HG02642 (cell line): Measurements from ENCODE around the gene DOCK9.

Source experiments
- ATAC-seq: cut with Tn5 transposase; IDR thresholded peaks from one replicate; pipeline ENCODE4 v1.9.1; 2021; ENCODE audit warnings: mild to moderate bottlenecking; ENCODE audit not compliant: unreplicated experiment, poor library complexity

Gene DOCK9

DNA sequence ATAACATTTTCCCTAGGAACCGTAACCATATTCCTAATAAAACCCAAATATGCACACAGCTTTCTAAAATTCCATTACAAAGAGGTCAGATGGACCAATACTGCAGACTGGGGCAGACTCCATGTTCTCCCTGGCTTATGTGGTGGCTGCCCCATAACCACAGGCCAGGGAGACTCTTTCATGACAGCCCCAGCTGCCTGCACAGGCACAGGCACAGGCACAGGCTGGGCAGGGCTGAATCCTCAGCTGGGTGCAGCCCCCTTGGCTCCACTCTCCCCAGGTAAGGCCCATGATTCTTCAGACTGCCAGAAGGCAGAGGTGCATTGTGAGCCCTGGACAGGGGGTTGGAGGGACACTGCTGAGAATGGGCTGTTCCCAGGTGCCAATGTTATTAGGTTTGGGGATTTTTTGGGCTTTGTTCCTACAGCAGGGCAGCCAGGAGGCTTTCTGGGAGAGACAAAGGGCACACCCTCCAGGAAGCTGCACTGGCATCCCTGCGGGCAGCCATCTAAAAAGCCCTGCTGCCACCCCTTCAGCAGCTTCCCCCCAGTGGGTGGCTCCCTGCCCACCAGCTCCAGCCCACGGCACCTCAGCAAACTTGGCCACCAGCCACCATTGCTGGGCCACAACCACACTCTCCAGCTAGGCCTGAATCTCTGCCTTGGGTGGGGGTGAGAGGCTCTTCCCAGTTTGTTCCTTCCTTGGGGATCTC is 20.0 kb downstream of the DOCK9 start:
- no peak for ATAC-seq

DNA sequence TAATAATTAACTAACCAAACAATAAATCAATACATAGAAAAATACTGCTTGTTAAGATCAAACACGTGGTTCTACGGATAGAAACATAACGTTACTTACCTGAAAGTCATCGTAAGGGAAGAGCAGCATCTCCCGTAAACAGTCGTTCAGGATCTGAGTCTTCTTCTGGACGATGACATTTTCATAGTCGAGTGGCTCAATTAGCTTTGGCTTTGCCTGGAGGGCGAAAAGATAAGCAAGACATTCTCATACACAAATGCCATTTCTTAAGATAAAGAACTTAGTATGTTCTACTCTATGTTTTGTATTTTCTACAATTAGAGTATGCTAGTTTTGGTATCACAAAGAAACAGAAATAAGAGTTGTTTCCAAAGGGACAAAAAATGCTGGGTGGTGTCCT is 22.5 kb downstream of the DOCK9 start:
- no peak for ATAC-seq

DNA sequence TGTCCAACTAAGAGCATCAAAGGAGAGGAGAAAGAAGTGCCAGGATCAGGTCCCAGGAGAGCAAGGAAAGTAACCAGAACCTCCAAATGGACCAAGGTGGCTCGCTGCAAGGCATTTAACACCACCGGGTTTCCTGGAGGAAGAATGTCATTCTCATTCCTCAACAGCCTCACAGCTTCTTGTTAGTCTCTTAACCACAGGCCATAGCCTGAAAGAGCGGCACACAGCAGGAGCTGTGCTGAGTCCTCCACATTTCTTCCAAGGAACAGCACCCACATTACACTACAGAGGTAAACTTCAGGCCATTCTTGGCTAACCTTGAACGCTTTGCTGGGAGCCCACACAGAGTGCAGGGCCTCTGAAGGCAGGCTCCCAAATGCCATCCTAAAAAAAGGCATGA is 23.6 kb downstream of the DOCK9 start:
- ATAC-seq = no peak

DNA sequence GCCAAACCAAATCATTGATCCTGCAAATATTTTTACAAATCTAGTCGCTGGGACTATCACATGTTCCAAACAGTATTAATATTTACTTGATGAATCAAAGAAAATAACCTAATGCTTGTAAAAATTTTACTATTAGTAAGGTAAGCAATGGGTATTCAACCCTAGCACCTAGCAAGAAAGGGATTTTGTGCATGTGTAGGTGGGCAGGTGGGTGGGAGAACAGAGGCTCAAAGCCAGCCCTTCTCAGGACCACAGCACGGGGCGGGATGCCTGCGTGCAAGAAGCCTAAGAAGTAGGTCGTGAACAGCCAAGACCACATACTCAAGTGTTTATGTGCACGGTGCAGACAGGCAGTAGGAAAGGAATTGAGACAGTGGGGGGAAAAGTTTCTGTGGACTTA is 26.6 kb downstream of the DOCK9 start:
- no peak for ATAC-seq

DNA sequence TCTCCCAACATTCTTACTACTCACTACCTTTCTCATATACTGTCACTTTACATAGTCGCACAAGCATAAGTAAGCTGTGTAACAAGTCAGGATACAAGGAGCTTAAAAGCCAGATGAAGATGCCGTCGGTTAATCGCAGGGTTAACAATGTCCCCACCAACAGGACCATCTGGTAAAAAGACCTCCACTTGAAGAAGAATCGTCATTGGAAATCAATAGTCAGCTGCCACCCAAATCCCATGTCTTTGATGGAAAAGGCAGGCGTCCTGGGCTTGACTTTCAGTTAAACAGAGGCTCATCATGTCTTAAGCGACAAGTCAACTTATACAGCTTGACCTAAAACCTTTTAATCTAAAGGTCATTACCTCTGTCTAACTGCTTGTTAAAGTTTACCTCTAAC is 27.2 kb downstream of the DOCK9 start:
- no peak for ATAC-seq

DNA sequence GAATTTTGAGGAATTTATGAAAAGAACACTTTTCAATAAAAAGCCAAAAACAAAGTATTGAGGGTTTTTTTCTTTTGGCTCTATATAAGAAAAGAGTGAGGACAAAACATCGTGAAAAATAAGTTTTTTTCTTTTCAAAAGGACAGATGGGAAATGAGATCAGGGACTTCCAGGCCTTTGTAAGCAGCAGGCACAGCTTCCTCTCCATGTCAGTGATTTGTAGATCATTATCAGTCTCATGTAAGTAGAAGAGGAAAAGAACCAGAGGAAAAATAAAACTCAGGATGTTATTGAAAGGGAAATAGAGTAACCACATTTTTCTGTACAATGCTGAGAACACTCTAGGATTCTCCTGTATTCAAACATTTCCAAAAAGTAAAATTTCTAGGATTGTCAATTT is 29.9 kb downstream of the DOCK9 start:
- no peak for ATAC-seq

DNA sequence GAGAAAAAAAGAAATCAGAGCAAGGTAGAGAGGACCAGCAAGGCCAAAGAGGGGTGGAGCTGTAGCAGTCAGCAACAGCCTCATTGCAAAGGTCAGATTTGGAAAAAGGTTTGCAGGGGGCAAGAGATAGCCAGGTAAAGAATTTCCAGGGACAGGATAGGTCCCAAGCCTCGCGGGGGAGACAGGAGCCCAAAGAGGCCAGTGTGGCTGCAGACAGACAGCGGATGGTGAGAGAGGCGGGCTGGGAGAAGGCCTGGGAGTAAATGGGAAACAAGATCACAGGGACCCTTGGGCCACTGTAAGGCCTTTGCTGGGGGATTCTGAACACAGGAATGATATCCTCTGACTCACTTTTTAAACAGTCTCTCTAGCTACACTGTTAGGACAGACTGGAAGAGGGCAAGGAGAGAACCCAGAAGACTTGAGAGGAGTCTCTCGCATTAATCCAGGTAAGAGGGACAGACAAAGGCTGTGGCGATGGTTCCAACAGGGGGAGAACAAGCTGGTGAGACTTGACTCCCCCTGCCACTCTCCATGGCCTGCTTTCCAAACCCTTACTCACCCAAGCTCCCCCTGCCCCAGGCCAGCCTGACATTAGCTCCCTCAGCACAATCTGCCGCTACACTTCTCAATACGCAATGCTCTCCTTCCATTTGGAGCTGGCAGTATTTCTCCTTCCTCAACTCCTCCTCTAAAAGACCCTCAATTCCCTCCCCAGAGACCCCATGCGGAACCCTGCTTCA is 31.8 kb downstream of the DOCK9 start:
- ATAC-seq = no peak

DNA sequence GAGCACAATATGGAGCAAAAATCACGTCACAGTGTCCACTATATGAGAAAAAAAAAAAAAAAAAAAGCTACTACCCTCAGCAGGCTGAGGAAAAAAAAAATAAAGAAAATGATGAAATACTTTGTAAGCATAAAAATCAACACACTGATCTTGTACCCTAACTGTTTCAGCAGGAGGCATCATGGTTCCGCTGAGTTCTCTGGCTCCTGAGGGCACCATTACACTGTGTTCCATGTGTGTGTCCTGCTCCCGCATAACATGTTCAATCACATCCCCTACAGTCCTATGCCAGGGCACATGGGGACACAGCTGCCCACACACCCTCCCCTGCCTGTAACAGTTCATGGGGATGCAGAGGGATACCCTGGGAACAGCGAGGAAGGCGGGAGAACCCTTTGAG is 33.5 kb downstream of the DOCK9 start:
- no peak for ATAC-seq

DNA sequence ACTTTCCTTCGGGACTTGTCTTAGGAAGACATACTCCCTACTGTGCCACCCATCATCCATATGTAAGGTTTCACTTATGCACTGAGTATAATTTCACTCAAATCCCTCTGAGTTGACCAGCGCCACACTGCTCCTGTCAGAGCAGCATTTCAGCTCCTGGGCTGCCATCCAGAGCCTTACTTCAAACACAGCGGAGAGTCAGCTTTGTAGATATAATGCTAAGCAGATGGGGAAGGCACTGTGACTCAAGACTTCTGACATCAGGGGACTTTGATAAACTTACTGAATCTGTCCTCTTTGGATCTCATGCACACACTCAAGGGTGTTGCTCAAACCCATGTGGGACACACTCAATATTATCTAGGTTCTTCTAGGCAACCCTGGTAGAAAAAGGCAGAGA is 34.9 kb downstream of the DOCK9 start:
- ATAC-seq = no peak

DNA sequence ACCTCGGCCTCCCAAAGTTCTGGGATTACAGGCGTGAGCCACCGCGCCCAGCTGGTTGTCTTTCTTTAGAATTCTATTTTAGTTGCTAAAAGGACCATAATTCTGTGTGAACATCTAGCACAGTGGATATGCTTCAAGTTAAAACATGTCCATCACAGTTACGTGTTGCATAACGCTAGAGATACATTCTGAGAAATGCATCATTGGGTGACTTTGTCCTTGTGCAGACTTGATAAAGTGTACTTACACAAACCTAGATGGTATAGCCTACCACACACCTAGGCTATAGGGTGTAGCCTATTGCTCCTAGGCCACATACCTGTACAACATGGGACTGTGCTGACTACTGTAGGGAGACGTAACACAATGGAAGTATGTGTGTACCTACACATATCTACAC is 35.4 kb downstream of the DOCK9 start:
- no peak for ATAC-seq

DNA sequence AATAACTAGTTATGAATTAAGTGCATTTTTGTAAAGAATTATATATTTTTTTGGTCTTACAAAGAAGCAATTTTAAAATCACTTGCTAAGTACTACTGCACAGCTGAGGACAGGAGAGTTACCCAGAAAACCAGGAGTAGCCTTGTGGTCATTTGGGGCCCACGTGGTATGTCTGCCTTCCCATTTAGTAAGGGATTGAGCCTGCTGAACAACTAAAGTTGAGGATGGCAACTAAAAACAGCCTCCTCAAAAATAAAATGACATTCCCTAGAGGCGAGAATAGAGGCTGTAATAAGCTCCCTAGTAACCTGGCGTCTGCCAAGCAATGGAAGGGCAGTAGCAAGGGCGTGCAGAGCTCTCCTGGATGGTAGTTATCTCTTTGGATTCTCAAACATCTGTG is 36.3 kb downstream of the DOCK9 start:
- ATAC-seq = no peak

DNA sequence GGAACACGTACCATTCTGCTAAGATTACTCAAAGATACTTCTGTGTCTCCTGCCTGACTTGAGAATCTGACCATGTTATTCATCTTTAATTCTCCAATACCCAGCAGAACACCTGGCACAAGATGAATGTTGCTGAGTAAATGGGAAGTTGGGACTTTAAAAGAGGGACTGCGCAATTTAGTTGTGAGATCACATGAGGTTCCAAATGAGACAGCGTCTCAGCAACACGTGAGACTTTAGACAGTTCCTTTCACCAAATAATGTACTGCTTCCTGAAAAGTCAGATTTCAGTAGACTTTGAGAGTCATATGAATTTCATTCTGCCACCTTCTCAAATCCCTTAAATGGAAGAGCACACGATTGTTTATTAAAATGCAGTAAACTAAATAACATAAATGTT is 36.7 kb downstream of the DOCK9 start:
- no peak for ATAC-seq

DNA sequence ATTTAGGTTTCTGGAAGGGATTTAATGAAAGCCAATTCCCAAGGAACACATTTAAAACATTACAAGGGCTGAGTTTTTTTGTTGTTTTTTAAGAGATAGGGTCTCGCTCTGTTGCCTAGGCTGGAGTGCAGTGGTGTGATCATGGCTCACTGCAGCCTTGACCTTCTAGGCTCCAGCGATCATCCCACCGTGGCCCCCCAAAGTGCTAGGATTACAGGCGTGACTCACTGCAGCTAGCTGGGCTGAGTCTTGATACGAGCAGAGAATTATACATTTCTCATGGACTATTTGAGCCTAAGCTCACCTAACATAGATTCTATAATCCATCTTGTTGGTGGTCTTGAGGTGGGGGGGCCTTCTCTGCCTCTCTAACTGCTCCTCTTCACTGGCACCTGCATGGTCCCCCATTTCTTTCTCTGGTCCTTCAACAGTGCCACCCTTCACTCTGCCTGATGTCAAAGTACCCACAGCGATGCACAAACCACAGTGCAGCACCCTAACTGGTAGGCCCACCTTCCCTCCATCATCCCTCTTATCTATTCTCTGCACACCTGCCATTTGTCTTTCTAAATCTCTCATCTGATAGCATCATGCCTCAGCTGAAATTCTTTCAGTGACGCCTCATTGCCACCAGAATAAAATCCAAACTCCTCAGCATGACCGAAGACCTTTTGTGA is 37.4 kb downstream of the DOCK9 start:
- ATAC-seq = no peak

DNA sequence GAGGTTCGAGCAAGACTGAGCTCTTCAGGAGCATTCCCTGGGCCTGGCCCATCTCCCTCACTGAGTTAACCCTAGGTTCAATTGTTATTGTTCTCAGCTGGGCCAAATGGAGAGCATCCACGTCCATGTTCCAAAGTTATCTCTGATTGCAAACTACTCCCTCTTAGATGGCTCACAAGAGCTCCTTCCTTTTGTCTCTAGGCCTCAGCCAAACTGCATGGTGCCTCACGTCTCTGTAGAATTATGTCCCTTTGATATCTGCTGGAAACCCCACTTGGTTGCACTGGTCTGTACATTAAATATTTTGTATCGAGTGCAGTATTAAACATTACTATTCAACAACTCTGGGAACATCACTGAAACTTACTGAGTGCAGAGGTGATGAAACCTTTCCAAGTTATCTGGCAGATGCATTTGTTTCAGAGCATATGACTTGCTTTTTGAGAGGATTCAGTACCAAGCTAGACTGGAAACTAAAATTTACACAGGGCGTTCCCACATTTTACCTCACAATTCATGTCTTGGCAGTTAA is 38.1 kb downstream of the DOCK9 start:
- no peak for ATAC-seq

DNA sequence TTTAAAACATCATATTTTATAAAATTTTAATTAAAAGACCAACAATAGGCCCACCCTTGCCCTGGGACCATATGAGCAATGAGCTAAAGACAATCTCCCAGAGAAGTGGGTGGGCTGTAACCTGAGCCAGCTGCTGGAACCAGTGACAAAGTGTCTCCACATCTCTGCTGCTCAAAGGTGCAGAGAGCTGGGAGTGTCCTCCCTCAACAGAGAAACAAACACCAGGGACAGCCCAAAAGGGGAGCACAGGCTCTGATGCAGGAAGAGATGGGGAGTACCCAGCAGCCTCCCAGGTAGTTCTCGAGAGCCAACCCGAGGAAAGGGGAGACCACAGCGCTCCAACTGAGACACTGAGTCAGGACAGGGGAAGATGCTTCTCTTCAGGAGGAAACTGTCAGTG is 39.1 kb downstream of the DOCK9 start:
- ATAC-seq = no peak

DNA sequence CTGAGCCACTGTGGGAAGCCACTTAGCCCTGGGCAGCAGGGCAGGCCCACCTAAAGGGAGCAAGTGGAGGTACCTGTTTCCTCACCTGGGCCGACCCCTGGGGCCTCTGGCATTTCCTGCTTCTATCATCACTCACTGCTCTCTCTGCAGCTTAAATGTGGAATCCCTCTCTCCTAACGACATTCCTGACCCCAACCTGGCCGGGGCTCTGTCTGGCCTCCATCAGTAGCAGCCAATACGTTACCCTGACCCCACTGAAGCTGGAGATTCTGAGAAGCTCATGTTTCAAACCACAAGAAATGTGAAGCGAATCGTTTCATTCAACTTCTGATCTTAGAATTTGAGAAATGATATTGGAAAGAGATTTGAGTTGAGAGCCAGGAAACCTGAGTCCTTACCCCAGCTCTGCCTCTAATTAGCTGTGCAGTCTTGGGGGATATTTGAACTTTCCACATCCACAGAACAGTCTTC is 39.9 kb downstream of the DOCK9 start:
- no peak for ATAC-seq

DNA sequence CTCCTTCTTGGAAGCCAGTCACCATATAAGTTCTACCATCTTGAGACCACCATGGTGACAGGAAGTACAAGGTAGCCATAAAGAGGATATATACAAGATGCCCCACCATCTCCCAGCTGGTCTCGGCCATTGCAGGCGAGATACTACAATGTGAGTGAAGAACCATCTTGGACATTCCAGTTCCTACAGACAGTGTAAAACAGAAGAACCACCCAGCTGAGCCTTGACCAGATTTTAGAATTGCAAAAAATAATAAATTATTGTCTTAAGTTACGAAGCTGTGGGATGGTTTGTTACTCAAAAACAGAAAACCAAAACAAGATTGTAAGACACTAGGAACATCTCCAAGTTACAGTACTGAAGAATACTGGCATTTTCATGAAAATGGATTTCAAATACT is 43.6 kb downstream of the DOCK9 start:
- ATAC-seq = no peak

DNA sequence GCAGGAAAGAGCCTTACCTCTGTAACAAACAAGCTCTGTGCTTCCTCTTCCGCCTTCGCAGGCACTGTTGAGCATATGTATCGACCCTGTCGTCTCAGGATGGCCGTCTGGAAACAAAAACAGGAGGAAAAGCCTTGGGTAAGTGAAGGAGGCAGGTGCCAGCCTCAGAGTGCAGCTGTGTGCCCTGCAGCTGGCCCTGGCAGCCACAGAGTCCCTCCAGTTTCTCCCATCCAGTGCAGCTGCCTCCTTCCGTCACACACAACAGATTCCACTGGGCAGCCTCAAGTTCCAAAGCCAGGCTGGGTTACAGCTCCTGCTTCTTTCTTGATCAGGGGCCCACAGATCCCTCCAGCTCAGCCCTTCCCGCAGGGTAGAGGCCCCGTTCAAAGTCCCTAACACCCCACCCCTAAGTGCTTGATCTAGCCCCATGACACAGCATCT is 47.7 kb downstream of the DOCK9 start:
- no peak for ATAC-seq

DNA sequence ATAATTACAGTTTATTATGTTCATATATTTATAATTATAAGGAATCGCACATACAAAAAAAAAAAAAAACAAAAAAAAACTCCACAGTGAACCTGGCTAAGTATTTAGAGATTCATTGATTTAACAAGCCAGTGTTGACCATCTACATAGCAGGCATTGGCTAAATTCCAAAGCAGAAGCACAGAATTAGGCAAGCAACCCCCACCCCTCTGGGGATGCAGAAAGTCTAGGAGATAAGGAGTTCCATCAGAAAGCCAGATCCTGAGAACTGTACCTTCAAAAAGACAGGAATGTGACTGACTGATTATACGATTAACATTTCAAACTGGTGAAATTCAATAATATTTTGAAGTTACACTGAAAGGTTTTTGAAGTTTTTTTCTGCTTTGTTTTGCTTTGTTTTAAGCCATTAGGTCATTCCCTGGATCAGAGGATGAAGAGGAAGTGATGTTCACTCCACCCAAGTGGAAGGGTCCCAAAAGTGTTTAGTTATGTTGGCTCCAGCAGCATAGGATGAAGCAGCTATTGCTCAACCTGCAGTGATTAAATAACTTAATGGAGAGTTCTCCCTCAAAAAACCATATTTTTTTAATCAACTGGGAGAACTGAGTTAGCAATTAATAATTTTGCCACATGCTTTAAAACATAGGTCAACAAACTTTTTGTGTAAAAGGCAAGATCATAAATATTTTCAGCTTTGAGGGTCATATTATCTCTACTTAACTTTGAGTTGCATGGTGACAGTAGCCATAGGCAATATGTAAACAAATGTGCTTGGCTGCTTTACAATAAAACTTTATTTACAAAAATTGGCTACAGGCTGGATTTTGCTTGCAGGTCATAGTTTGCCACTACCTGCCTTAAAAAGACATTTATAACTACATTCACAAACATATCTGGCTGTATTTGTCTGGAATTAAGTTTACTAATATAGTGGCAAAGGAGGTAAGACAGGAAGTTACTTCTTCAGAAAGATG is 49.6 kb downstream of the DOCK9 start:
- ATAC-seq = no peak

DNA sequence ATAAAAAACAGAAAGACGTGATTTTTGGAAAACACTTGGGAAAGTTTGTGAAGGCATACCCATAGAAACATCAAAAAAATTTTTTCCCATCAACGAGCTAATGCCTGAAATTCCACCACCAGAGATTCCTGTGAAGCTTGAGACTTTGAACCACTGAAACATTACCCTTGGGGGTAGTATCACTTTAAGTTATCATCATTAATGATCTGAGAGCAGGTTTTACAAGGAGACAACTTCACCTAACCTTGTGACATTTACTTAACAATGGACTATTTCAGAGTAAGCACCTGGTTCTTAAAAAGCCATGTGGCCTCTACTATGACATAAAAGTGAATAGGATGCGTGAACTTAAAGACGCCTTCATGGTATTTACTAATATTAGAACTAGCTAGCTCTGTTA is 51.9 kb downstream of the DOCK9 start:
- ATAC-seq = no peak
